Left ventricle myocardium inferior (tissue), 1 donor: ENCODE measurements around the gene MYBBP1A. TPM values are rescaled to one million over a fixed set of nuclear protein-coding genes. Genes with fewer than 3 reads are reported as not detected.

Experiments
- DNase-seq: peaks from one replicate; pipeline ENCODE4 v3.0.0-alpha.2; 2020
- H3K27ac ChIP-seq: fragments of 200-600 bp; replicated peaks from 2 replicates; pipeline ENCODE4 v1.8.0; 2021
- H3K27me3 ChIP-seq: fragments of 200-600 bp; 2 replicates; pipeline ENCODE4 v1.8.0; 2021; ENCODE audit warnings: low read depth
- H3K36me3 ChIP-seq: fragments of 200-600 bp; 2 replicates; pipeline ENCODE4 v1.8.0; 2021
- H3K4me1 ChIP-seq: fragments of 200-600 bp; 2 replicates; pipeline ENCODE4 v1.8.0; 2021
- H3K4me3 ChIP-seq: fragments of 200-600 bp; 2 replicates; pipeline ENCODE4 v1.8.0; 2021; ENCODE audit warnings: mild to moderate bottlenecking, moderate library complexity
- H3K9me3 ChIP-seq: fragments of 200-600 bp; replicated peaks from 2 replicates; pipeline ENCODE4 v1.8.0; 2021
- CTCF ChIP-seq: fragments of 200-600 bp; IDR thresholded peaks from 2 replicates; pipeline ENCODE4 v1.8.0; 2021; ENCODE audit warnings: antibody characterized with exemption, mild to moderate bottlenecking, borderline replicate concordance
- intact Hi-C: fragments of 100-400 bp; cut with micrococcal nuclease; formaldehyde crosslinking; loops from one replicate; pipeline ENCODE4 v1.11.0; 2022
- total RNA-seq: library from RNA; stranded (reverse); fragmentation: NEBNext Ultra II Directional; extraction: Animal tissue kit (Norgen Biotek cat#: 25700); gene quantifications from one replicate; pipeline ENCODE4 v1.2.1, GENCODE V29; 2021
- donor health status: DM: no; HTN: yes; CAD: no; lungs with severe emphysema.

Gene MYBBP1A
- total RNA-seq, 1 donor from 2014 or later, result 21.3 TPM

GRCh38 chr17:4540687-4541327, 14.4 kb downstream of the MYBBP1A start:
- Histone ChIP-seq H3K4me3 (peak overlapping the region; percentile 21), H3K27ac (peak overlapping the region; percentile 80), H3K4me1 (peaks cover 64% of the 10 kb centered on the region), H3K9me3 (no peaks in the 10 kb centered on the region), H3K36me3 (peaks cover 63% of the 10 kb centered on the region), H3K27me3 (no peaks in the 10 kb centered on the region)
- TF ChIP-seq CTCF, result no peak
- no peak for DNase-seq
- intact Hi-C loops, result no loop called here

- Histone ChIP-seq H3K4me3 (peak overlapping the region; percentile 21), H3K27me3 (no peaks in the 10 kb centered on the region), H3K36me3 (peaks cover 58% of the 10 kb centered on the region), H3K9me3 (no peaks in the 10 kb centered on the region), H3K4me1 (peaks cover 70% of the 10 kb centered on the region), H3K27ac (peak overlapping the region; percentile 80)
- intact Hi-C loops, result no loop called here
- TF ChIP-seq CTCF, result peak; percentile 36
- no peak for DNase-seq
These were observed 14.9 kb downstream of the MYBBP1A start for GRCh38 chr17:4540224-4540651.

GRCh38 chr17:4539576-4540223, 15.5 kb downstream of the MYBBP1A start:
- no peak for DNase-seq
- Histone ChIP-seq H3K27ac (peak overlapping the region; percentile 80), H3K36me3 (peaks cover 54% of the 10 kb centered on the region), H3K9me3 (no peaks in the 10 kb centered on the region), H3K27me3 (no peaks in the 10 kb centered on the region), H3K4me1 (peaks cover 75% of the 10 kb centered on the region), H3K4me3 (peak overlapping the region; percentile 21)
- no peak for TF ChIP-seq CTCF
- intact Hi-C loops, result no loop called here

- H3K9me3 ChIP-seq, result no peaks in the 10 kb centered on the region
- H3K4me1 ChIP-seq, result peaks cover 82% of the 10 kb centered on the region
- no peaks in the 10 kb centered on the region for H3K27me3 ChIP-seq
- intact Hi-C loops, result no loop called here
- H3K36me3 ChIP-seq, result peaks cover 47% of the 10 kb centered on the region
- TF ChIP-seq CTCF, result no peak
- no peak for DNase-seq
- peak overlapping the region; percentile 84 for H3K27ac ChIP-seq
- H3K4me3 ChIP-seq, result no peak overlapping the region
These were observed 16.2 kb downstream of the MYBBP1A start for GRCh38 chr17:4539025-4539424.

GRCh38 chr17:4538236-4539002, 16.8 kb downstream of the MYBBP1A start:
- intact Hi-C loops, result no loop called here
- H3K36me3 ChIP-seq, result peaks cover 42% of the 10 kb centered on the region

More at GRCh38 chr17:4538236-4539002, 16.8 kb downstream of the MYBBP1A start:
- H3K4me1 ChIP-seq, result peaks cover 88% of the 10 kb centered on the region
- H3K27me3 ChIP-seq, result no peaks in the 10 kb centered on the region
- no peak overlapping the region for H3K4me3 ChIP-seq
- no peaks in the 10 kb centered on the region for H3K9me3 ChIP-seq
- DNase-seq, result no peak
- peak overlapping the region; percentile 84 for H3K27ac ChIP-seq
- TF ChIP-seq CTCF, result no peak
